GM19240 (cell line): ENCODE results near the gene CALML4.
"Not testable (repeated sequence)": the region's sequence is repeated elsewhere in the genome, so short reads cannot be mapped to it uniquely, and the experiment has no call there.

ENCODE experiments used
- DNase-seq: peaks from one replicate; pipeline ENCODE4 v3.0.0; 2011; ENCODE audit warnings: low spot score; ENCODE audit not compliant: insufficient read length

The CALML4 gene

DNA sequence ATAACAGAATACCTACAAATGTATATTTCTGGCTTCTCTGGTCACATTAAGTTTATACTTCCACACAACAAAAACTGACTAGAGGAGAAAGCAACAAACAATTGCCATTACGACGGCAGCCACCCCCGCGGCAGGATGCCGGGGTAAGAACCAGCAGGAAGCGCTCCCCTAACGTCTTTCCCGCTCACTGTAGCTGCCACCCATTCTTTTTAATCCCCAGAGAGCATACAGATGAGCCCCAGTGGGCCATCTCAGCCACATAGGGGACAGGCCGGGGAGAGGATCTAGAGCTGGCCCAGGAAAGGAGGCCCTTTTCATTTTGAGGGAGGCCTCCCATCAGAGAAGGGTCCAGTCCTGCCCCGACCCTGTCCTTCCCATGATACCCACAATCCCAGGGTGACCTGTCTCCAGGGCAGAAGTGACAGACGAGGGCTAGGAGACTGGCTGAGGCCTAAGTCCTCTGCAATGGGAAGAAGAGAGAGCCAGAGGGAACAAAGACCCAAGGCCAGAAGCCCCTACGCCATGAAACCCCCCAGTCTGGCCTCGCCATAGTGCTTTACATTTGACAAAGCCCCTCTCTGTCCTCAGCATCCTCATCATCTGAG lies 3.6 kb upstream of the CALML4 start:
- DNase-seq: no peak

DNA sequence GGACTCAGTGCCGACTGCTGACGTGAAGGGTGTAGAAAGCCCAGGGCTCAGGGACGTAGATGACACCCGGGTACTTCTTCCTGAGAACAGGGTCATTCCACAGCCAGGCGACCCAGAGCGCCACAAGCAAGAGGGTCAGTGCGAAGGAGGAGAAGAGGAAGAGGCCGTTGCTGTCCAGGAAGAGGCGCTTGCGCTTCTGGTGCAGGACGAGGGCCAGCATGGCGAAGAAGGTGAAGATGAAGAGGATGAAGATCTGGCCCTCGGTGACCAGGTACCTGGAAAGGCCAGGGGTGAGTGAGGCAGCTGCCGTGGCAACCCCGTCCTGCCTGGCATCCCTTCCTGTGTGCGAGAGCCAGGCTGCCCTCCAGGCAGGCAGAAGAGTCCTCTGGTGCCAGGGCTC lies 3.0 kb upstream of the CALML4 start:
- no peak for DNase-seq

DNA sequence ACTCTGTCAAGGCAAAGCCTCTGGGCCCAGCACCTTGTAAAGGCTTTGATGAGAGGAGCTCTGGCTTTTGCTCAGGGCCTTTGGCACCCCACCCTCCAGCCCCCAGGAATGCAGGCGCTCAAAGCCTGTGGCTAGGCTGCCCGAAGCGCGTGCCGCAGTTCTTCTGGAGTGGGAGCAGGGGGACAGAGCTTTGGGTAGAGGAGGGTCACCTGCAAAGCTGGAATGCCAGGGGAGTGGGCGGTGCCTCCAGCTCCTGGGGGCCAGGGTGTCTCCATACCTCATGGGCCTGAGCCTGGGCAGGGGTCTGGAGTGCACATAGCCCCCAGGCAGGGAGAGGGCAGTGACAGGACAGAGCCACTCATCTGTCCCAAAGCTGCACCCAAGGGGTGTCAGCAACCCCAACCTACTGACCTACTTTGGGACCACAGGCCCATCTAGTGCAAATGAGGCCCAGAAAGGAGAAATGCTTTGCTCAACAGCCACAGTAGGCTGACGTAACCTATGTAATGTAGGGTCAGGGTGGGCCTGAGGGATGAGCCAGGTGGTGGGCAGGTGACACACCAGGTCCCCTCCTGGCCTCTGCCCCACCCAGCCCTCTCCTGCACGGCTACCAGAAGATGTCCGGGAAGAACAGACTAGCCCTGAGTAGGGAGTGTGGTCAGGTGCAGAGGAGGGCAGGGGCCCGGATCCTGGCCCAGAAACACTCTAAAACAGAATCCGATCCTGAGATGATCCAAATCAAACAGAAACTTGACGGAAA lies 2.2 kb upstream of the CALML4 start:
- DNase-seq: no peak

DNA sequence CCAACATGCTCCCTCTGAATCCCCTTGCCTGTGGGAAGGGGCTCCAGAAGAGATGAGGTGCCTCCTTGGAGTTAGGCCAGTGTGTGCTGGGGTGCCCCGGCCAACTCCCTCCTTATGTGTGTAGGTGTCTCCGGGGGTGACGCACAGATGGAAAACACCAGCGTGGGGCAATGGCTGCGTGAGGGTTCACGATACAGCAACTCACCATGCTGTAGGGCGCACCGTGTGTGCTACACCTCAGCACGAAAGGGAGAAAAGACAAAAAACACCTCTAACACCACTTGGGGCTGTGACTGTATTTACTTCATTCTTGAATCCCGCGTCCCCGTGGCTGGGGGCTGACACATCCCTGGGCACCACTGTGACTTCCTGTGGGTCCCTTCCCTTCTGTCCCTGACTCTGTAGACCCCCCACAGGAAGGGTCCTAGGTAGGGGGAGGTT lies 1.6 kb upstream of the CALML4 start:
- no peak for DNase-seq

DNA sequence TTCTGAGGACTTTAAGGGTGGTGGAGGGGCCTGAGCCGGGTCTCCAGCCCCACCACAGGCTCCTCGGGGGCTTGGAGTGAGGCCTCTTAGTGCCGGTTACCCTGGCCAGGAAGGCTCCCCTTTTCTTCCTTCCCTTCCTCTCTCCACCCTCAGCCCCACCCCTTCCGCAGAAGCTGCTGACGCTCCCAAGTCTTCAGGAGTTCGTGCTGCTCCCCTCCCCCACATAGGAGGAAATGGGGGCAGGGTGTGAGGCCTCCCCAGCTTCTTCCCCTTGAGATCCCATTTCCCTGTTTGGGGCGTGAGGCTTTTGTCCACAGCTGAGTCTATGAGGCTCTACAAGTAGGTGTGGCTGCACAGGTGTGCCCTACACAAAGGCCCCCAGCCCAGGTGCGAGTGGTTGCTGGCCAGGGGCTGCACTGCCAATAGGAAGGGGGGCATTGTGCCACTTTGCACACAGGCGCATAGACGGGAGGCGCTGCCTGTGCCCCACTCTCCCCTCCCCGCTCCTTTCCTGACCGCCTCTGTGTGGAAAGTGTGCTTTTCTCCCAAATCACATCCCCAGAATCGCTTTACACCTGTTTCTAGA lies 915 bp upstream of the CALML4 start:
- no peak for DNase-seq

DNA sequence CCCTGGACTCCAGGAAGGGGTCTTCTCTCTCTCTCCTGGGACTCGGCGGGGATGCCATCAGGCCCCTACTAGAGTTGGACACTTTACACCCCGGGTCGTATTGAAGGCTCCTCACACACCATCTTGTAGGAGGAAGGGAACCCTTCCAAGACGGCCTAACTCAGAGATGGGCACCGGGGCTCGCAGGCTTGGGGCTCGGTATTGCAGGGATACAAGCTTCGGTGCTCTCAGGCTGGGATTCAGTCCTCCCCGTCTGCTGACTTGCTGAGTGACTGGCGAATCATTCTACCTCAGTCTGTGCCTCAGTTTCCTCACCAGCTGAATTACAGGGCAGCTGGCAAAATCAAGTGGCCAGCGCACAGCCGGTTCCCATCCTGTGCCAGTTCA lies 419 bp upstream of the CALML4 start:
- DNase-seq: no peak

DNA sequence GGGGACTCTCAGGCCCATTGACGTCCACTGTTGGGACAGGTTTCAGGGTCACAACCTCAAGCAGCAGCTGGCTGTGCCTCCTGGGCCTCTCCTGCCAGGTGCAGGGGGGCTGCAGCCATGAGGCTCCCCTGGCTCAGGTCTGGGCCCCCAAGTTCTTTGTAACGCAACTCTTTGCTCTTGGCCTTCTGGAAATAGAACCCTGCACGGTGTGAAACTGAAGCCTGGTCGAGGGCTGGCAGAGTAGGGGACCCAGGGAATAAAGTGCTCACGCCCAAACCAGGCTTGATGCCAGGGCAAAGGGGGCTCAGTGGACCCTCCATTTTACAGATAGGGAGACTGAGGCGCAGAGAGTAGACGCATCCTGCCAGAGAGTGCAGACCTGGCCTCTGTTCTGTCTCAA lies 771 bp downstream of the CALML4 start:
- DNase-seq: no peak

DNA sequence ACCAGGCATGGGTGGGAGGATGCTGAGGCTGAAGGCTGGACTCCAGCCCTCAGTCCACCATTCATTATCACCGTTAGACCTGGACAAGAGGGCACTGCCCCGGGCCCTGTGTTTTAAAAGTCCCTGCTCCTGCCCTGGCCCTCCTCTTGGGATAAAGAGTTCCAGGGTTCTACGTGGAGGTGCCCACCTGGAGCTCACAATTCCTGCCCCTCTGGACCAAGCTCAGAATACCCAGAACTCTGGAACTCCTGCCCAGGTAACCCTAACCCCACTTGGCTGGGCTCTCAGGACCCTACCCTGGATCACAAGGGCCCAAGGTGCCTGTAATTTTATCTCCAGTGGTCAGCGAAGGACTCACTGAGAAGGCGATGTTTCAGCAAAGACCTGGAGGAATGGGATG lies 1.2 kb downstream of the CALML4 start:
- DNase-seq: no peak

DNA sequence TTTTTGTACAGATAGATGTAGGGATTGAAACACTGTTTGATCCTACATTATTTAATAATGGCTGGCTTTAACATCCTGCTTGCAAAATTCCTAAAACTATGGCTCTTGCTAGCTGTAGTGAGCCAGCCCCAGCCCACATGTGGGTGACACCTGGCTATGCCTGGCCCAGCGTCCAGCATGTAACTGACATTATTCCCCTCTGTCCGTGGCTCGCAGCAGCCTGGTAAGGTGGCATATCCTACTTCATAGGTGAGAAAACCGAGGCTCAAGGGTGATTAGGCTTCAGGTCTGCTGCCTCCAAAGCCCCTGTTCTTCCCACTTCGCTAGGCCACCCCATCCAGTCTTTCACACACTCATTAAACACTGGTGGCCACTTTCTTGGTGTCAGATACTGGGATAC lies 1.6 kb downstream of the CALML4 start:
- no peak for DNase-seq

DNA sequence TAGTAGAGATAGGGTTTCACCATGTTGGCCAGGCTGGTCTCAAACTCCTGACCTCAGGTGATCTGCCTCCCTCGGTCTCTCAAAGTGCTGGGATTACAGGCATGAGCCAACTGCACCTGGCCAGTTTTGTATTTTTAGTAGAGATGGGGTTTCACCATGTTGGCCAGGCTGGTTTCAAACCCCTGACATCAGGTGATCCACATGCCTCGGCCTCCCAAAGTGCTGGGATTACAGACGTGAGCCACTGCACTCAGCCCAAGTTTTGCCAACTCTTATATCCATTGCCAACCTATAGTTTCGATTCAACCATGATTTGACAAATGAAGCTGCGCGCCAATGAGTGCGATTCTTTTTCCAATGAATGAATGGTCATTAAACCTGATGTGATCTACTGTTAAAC lies 2.1 kb downstream of the CALML4 start:
- DNase-seq: not testable (repeated sequence)

DNA sequence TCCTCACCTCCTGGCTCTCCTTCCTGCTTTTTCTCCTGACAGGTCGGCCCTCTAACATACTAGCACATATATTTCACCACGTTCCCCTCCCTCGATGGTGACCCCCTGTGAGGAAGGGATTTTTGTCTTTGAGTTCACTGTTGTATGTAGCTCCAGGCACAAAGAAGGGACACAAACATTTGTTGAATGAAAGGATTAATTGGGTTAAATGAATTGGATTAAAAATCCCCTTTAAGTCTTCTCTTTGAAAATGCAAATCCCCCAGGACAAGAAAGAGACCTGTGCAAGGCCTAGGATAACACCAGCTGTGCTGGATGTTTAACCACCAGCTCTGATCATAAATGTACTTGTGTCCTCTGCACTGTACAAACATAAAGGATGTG lies 3.3 kb downstream of the CALML4 start:
- DNase-seq: no peak

DNA sequence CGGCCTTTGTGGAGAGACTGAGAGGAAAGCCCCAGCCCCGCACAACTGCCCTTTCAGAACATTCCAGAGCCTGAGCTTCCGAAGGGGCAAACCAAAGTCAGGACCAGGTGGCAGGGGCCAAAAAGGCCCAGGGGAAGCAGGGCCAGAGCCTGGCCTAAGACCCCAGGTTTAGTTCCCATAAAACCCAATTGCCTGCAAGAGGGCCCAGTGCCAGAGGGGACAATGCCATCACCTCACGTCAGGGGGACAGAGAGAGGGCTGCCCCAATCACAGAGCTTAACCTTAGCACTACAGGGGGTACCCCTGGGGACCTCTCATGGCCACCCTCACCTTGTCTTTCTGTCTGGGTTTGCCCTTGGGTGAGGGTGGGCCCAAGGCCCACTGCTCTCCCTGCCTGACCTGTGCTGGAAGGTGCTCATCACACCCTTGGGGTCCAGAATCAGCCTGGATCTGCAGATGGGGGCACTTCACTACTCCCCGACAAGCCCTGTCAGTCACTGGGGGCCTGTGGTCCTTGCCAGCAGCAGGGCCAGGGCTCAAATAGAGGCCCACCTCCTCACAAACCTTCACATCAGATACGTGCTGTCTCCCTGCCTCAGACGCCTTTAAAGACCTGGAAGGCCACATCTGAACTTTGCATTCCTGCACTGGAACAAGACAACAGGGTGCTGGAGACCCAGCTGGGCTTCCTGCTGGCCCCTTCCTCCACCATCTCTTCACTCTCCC lies 3.8 kb downstream of the CALML4 start:
- no peak for DNase-seq

DNA sequence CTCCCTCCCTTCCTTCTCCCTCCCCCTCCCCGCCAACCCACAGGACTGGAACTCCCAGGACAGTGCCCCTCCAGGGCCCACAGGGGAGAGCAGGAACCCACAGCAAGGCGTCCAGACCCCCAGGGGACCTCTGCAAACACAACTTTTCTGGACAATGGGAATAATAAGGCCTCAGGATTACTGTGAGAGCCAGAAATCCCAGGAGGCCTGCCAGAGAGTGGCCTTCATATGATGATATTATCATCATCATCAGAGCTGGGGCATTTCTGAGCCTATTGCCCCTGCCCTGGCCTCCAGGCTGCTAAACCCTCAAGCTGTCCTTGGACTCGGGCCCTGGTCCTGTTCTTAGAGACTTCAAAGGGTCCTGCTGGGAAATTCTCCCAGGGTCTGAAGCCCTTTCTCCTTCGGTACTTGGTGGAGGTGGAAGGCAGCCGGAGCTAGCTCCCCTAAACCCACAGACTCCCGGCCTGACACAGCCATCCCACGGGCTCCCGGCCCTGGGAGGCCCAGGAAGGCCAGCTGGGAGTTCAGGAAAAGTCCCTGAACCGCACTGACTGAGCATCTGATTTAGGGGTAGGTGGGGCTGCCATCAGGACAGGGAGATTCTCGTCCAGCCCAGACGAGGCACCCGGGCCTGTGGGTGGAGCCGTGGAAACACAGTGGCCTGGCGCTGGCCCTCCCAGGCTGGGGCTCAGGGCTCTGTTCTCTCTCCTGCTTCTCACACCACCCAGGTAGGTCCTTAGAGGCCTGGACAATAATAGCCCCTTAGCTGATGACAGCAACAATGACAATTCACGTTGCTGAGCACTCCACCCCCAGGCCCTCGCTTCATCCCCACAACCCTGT lies 4.9 kb downstream of the CALML4 start:
- no peak for DNase-seq

DNA sequence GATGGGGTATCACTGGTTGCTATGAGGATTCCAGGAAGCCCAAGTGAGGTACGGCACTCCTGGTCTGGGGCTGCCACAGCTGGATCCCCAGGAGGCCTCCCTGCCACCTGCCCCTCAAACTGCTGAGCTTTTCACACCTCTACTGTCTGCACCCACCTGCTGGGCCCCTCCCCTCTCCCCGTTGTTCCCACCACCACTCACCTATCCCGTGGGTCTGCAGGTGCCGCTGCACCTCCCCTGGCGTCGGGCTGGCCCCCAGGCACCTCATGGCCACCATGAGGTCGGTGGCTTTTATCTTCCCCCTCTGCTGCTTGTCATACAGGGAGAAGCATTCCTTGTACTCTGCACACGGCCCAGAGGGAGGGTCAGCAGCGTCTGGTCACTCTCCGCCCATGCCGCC lies 5.8 kb downstream of the CALML4 start:
- no peak for DNase-seq

DNA sequence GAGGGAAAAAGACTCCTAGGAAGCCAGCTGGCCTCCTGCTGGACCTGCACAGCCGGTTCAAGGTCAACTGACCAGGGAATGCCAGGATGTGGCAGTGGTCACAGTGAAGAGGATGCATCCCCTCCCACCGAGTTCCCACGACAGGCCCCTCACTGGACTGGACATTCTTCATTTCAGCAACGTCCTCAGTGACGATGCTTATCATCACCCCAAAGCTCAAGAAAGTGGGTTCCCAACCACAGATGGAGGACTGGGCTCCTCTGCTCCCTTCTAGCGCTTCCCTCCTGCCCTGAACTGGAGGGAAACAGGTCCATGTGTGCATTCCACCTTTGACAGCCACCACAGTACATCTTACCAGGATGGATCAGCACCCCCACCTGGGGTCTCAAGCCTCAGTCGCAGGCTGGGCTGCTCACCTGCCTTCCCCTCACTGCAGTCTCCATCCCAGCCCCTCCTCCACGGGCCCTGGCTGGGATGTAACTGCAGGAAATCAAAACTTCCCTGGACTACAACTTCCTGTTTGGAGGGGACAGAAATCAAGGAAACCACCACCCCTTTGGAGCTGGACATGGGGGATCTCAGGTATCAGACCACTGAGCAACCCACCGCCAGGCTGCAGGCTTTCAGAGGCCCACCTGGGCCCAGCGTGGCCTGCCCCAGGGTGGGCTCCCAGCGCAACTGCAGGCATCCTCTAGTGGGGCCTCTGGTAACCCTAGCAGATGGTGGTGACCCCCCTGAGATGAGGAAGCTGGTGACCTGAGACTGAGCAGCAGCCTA lies 7.3 kb downstream of the CALML4 start:
- DNase-seq: no peak

DNA sequence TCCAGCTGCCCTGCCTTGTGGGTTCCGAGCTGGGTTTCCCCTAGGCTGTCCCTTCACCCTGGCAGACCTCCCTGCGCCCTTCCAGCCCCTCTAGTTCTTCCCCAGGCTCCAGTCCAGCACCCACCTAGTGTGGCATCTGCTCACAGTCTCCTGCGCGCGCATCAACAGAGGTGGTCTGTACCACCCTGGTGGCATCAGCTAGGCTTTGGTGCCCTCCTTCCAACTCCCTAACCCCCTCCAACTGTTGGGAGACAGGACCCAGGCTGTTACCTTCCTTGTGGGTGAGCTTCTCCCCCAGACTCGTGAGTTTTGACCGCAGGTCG lies 8.0 kb downstream of the CALML4 start:
- DNase-seq: no peak

DNA sequence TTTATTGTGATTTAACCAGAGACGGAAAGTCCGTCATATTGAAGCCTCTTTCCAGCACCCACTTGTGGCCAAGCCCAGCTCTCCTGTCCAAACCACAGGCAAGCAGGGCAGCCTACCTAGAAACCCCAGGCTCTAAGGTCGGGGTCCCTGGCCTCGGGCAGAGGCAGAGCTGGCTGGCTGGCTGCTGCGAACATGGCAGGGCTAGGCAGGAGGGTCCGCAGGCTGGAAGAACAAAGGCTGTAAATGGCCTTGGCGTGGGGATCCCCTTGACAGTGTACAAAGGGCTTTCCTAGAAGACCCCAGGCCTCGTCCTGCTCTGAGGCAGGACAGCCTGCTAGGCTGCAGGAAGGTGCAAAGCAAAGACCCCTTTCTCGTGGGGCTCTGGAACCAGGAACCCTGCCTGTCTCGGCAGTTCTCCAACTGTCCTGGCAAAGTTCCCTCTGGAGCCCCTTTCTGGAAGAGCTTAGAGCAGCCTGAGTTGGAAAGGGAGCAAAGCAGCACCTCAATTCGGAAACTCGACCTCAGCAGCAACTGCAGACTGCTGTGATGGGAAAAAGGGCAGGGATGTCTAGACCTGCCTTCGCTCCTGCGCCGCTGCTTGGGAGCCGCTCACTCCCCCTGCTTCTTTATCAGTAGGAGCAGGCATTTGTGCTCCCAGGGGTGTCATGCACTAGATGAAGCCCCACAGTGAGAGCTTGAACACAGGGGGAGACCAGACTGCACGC lies 8.5 kb downstream of the CALML4 start:
- no peak for DNase-seq

DNA sequence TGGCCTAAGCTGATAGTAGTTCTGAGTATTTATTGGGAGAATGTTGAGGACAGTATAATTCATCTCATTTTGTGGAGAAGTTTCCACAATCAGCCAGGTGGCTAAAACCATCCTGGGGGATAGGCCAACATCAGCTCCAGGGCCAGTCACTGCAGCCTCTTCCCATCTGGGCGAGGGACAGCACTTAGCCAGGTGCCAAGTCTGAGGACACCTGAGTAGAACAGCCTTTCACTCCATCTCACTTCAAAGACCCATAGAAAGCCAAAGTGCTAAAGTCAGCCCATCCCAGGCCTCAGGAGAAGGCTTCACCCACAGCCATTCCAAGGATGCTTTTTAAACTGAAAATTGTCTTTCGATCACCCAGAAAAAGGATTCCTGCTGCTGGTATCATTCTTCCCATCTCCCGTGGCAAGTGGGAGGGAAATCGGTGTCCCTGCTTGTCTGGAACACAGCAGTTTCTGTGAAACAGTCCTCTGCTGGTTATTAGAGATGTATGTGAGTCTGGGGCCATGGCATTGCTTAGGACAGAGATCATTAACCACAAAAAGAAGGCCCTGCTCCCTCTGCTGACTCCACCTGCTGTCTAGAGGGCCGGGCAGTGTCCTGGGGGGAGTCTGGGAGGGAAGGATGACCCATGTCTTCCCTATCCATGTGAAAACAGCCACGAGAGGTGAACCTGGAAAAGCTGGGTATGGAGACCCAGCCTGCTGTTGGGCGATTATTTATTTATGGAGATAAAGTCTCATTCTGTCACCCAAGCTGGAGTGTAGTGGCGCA lies 9.6 kb downstream of the CALML4 start:
- DNase-seq: no peak

DNA sequence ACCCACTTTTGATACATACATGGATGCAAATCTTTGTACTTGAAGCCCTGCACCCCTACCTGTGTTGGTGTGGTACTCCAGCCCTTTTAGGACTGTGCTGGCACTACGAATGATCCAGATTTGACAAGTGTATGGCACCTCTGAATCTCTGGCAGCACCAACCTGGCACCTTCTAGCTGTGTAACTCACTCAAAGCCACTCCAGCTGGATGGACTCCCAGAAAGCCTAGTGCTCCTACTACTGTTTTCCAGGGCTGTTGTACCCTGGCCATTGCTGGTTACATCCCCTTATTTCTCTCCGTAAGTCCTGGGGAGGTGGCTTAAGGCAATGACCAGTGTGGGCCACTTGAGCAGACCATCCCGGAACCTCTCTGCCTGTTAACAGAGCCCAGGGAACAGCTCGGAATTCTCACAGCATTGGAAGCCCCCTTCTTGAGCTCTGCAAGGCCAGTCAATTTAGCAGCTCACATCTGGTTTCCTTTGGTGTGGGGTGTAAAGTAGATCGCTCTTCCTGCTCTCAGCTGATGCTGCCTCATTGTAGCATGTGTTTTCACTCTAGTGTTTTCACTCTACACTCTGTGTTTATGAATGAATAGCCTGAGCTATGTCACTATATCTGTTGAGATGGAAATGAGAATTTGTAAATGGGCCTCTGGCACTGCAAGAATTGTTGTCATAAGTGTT lies 12.2 kb downstream of the CALML4 start:
- DNase-seq: no peak
